ENCODE data around the gene VDAC1. TPM values are rescaled to one million over a fixed set of nuclear protein-coding genes. Genes with fewer than 3 reads are reported as not detected.
A peak's percentile ranks its signal among the peaks of the same experiment; 100 is the strongest.

VDAC1 gene
- total and polyA plus RNA-seq, 2 of the 8 experiments (the other 6 are each of a cell fraction or from before 2014, with no cell fraction given), result 111 to 301 TPM

- Histone ChIP-seq H3K14ac (ENCODE audit: insufficient read length) (no peak overlapping the region), H3K79me2 (ENCODE audit: control insufficient read depth in 1 of 2, insufficient read depth in 2 of 2, low read length in 2 of 2) (peaks cover 54 to 96% of the 10 kb centered on the region in 2 experiments), H3K23me2 (ENCODE audit: low read depth, low read length) (no peaks in the 10 kb centered on the region), H3K18ac (ENCODE audit: extremely low read depth, low read length) (no peak overlapping the region), H4K20me1 (replicated peaks in 1 of 2; ENCODE audit: control insufficient read depth in 1 of 2, insufficient read depth in 2 of 2, low read length in 2 of 2) (peaks cover 55 to 59% of the 10 kb centered on the region in 2 experiments), H2AFZ (ENCODE audit: low read length) (no peak overlapping the region), H3K4me2 (ENCODE audit: insufficient read depth in 1 of 2, low read depth in 2 of 2, low read length in 2 of 2) (peak overlapping the region; percentile 25 to 36; a peak in 2 of 4 replicates), H2BK20ac (ENCODE audit: low read length) (no peak overlapping the region), H3K56ac (replicated peaks; ENCODE audit: insufficient read length, low read depth, low read length) (no peak overlapping the region), H2BK120ac (replicated peaks; ENCODE audit: low read depth, low read length) (no peak overlapping the region), H3K27me3 (replicated peaks in 1 of 4; ENCODE audit: control insufficient read depth in 3 of 4, extremely low read depth in 1 of 4, insufficient read depth in 3 of 4, low read length in 3 of 4) (no peaks in the 10 kb centered on the region), H4K5ac (ENCODE audit: insufficient read length, low read depth, low read length) (no peak overlapping the region), H3K4me3 (ENCODE audit: extremely low read depth in 1 of 4, insufficient read depth in 2 of 4, low read depth in 3 of 4, low read length in 4 of 4) (no peak overlapping the region), H4K91ac (replicated peaks; ENCODE audit: insufficient read length, low read length) (no peak overlapping the region), H3K4me1 (replicated peaks in 1 of 4; ENCODE audit: control insufficient read depth in 3 of 4, insufficient read depth in 4 of 4, low read length in 3 of 4) (peaks cover 8 to 23% (median 15%) of the 10 kb centered on the region in 4 experiments), H2AK5ac (ENCODE audit: low read depth, low read length) (no peak overlapping the region), H3K9ac (replicated peaks in 1 of 4; ENCODE audit: extremely low read depth in 1 of 4, low read depth in 3 of 4, low read length in 3 of 4) (no peak overlapping the region), H2BK12ac (ENCODE audit: low read depth, low read length) (no peak overlapping the region), H3K23ac (ENCODE audit: insufficient read length) (no peak overlapping the region), H2BK5ac (ENCODE audit: low read depth, low read length) (no peak overlapping the region), H3K79me1 (ENCODE audit: low read depth, low read length) (peaks cover 15% of the 10 kb centered on the region), H3K27ac (ENCODE audit: low read depth, low read length) (no peak overlapping the region), H3K36me3 (ENCODE audit: control insufficient read depth in 2 of 4, insufficient read depth in 4 of 4, low read length in 3 of 4) (peaks cover 6 to 12% (median 9%) of the 10 kb centered on the region in 4 experiments), H3K4ac (replicated peaks; ENCODE audit: insufficient read length, low read depth, low read length) (no peak overlapping the region), H4K8ac (ENCODE audit: extremely low read depth, insufficient read depth, low read length) (no peak overlapping the region), H3K9me3 (ENCODE audit: insufficient read depth in 2 of 2, low read depth in 1 of 2, low read length in 1 of 2) (no peaks in the 10 kb centered on the region), H2BK15ac (ENCODE audit: low read length) (no peak overlapping the region)
- FAIRE-seq, result no peak
- peak; percentile 74; the same call in 1 of the 2 replicates for TF ChIP-seq JUND (IDR thresholded peaks at IDR 0.05; ENCODE audit: low read length)
- TF ChIP-seq BRCA1 (IDR thresholded peaks at IDR 0.05; ENCODE audit: low read depth, low read length), result no peak
- CTCF ChIA-PET (ENCODE audit: partially characterized antibody), result interaction anchor here (0.7 to 9.3 kb wide), 14 partner anchors 8 to 595 kb away, joined by 3 to 160 read pairs (median 6); partner anchors contain the start of gene VDAC1
- no peak for DNase-seq (ENCODE audit: low read depth in 1 of 2, low spot score in 2 of 2)
- 75% methylated on average over 8 of the region's 8 CpGs; no CpG with 5 or more reads in 1 of the 2 experiments for WGBS, 2 experiments (ENCODE audit: extremely low coverage in 1 of 2, insufficient coverage in 1 of 2, insufficient read length in 1 of 2, insufficient replicate concordance in 2 of 2, low coverage in 1 of 2, low lambda C conversion rate in 2 of 2, missing lambda C conversion rate in 1 of 2)
- POLR2A ChIA-PET (ENCODE audit: partially characterized antibody), result interaction anchor here (1.3 to 1.7 kb wide), 2 partner anchors 8 to 10 kb away, joined by 4 to 10 read pairs; partner anchors contain the start of gene VDAC1
Observed at GRCh38 chr5:133995341-133995740, 9.4 kb downstream of the VDAC1 start.

All from H1 (cell line).